Endothelial cell (in vitro differentiated cells): ENCODE data around the gene MRPL10. TPM values are rescaled to one million over a fixed set of nuclear protein-coding genes. Genes with fewer than 3 reads are reported as not detected.

Experiments
- DNase-seq: peaks from one replicate; pipeline ENCODE4 v3.0.0; 2021; ENCODE audit warnings: low spot score
- H3K27ac Mint-ChIP-seq: one replicate; pipeline ENCODE4 v1.8.0; 2021; ENCODE audit warnings: mixed read lengths, inconsistent platforms; ENCODE audit not compliant: unreplicated experiment
- H3K27me3 Mint-ChIP-seq: one replicate; pipeline ENCODE4 v1.8.0; 2021; ENCODE audit warnings: mild to moderate bottlenecking, moderate library complexity, mixed read lengths, inconsistent platforms; ENCODE audit not compliant: unreplicated experiment
- H3K36me3 Mint-ChIP-seq: one replicate; pipeline ENCODE4 v1.8.0; 2021; ENCODE audit warnings: mild to moderate bottlenecking, low read depth, mixed read lengths, inconsistent platforms; ENCODE audit not compliant: unreplicated experiment
- H3K4me1 Mint-ChIP-seq: one replicate; pipeline ENCODE4 v1.8.0; 2021; ENCODE audit warnings: mild to moderate bottlenecking, mixed read lengths, inconsistent platforms; ENCODE audit not compliant: unreplicated experiment
- H3K4me3 Mint-ChIP-seq: one replicate; pipeline ENCODE4 v1.8.0; 2021; ENCODE audit warnings: mild to moderate bottlenecking, mixed read lengths, inconsistent platforms; ENCODE audit not compliant: unreplicated experiment
- H3K9me3 Mint-ChIP-seq: one replicate; pipeline ENCODE4 v1.8.0; 2021; ENCODE audit warnings: mixed read lengths, inconsistent platforms; ENCODE audit not compliant: unreplicated experiment
- total RNA-seq: library from RNA; stranded (reverse); fragmentation: NEBNext Ultra II Directional; extraction: Animal tissue kit (Norgen Biotek cat#: 25700); gene quantifications from one replicate; pipeline ENCODE4 v1.2.1, GENCODE V29; 2021; ENCODE audit not compliant: unreplicated experiment
- TF ChIP-seq, protein P1 (sequence below): fragments of 200-600 bp; sonication (generic); IDR thresholded peaks from one replicate; pipeline ENCODE4 v1.5.0; 2021; ENCODE audit warnings: antibody characterized with exemption; ENCODE audit not compliant: unreplicated experiment

MRPL10 gene
- total RNA-seq, 1 donor from 2014 or later = 56.3 TPM

DNA sequence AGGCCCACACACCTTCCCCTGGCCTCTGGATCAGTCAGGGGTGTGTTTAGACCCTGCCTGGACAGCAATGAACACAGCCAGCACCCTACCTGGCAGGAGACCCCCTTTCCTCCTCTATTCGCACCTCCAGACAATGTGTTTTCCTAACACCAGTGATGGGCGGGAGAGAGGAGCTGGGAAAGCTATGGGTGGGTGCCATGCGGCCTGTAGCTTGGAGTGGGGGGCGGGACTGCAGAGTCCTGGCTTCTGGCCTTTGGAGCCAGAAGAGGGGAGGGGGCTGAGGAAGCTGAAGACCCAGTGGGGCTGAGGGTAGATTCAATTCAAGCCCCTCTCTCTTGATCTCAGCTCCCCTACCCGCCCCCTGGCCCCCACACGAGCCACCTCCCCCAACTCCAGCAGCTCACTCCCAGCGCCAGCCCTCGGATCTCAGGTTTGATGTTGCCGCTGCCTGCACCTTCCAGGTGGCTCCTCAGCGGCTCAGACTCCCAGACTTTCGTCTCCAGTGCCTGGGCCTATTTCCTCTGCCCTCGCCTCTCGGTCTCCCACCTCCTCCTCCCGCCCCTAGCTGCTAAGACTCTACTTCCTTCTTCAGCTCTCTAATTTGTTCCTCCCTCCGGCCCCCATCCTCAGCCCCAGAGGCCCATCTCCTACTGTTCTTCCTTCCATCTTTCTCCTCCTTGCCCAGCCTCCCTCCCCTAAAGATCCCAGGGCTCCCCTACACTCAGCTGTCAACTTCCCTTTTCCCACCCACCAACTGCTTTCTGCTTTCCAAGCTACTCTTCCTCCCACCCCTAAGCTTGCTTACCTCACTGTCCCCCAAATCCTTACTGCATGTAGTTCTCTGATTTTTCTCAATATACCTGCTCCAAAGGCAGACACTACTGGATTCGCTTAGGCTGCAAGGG, 26.5 kb upstream of the MRPL10 start:
- Mint-ChIP-seq H3K36me3 (peaks cover 4% of the 10 kb centered on the region), H3K9me3 (no peaks in the 10 kb centered on the region), H3K27me3 (peaks cover 12% of the 10 kb centered on the region), H3K4me3 (peak overlapping the region; percentile 31), H3K4me1 (peaks cover 62% of the 10 kb centered on the region), H3K27ac (peak overlapping the region; percentile 22)
- TF ChIP-seq, protein P1, sequence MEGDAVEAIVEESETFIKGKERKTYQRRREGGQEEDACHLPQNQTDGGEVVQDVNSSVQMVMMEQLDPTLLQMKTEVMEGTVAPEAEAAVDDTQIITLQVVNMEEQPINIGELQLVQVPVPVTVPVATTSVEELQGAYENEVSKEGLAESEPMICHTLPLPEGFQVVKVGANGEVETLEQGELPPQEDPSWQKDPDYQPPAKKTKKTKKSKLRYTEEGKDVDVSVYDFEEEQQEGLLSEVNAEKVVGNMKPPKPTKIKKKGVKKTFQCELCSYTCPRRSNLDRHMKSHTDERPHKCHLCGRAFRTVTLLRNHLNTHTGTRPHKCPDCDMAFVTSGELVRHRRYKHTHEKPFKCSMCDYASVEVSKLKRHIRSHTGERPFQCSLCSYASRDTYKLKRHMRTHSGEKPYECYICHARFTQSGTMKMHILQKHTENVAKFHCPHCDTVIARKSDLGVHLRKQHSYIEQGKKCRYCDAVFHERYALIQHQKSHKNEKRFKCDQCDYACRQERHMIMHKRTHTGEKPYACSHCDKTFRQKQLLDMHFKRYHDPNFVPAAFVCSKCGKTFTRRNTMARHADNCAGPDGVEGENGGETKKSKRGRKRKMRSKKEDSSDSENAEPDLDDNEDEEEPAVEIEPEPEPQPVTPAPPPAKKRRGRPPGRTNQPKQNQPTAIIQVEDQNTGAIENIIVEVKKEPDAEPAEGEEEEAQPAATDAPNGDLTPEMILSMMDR = no peak
- no peak for DNase-seq

- Mint-ChIP-seq H3K27me3 (peaks cover 12% of the 10 kb centered on the region), H3K4me3 (no peak overlapping the region), H3K36me3 (peaks cover 8% of the 10 kb centered on the region), H3K9me3 (no peaks in the 10 kb centered on the region), H3K4me1 (peaks cover 72% of the 10 kb centered on the region), H3K27ac (peak overlapping the region; percentile 92)
- TF ChIP-seq, protein P1 = no peak
- DNase-seq = no peak
Observed at GRCh38 chr17:47856830-47857229, 25.5 kb upstream of the MRPL10 start.

DNA sequence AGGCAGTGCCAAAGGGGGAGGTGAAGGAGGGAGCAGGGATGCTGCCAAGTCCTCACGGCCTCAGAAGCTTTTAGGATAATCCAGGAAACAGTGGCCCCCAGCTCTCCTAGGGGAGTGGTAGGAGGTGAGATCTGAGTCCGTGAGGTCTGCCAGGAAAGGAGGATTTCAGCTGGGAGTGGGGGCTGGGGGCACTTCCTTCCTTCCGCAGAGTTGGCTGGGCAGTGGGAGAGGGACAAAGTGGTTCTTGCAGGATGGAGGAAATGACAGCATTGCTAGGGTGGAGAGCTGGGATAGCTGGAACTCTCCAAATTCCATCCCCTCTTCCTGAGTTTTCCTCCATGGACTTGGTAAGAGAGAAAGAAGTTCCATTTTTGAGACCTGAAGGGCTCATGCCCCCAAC, 24.4 kb upstream of the MRPL10 start:
- peak overlapping the region; percentile 89 for H3K4me3 Mint-ChIP-seq
- peaks cover 12% of the 10 kb centered on the region for H3K27me3 Mint-ChIP-seq
- TF ChIP-seq, protein P1 = no peak
- peaks cover 8% of the 10 kb centered on the region for H3K36me3 Mint-ChIP-seq
- peak overlapping the region; percentile 92 for H3K27ac Mint-ChIP-seq
- H3K9me3 Mint-ChIP-seq = no peaks in the 10 kb centered on the region
- peak; percentile 61 for DNase-seq
- peaks cover 73% of the 10 kb centered on the region for H3K4me1 Mint-ChIP-seq

DNA sequence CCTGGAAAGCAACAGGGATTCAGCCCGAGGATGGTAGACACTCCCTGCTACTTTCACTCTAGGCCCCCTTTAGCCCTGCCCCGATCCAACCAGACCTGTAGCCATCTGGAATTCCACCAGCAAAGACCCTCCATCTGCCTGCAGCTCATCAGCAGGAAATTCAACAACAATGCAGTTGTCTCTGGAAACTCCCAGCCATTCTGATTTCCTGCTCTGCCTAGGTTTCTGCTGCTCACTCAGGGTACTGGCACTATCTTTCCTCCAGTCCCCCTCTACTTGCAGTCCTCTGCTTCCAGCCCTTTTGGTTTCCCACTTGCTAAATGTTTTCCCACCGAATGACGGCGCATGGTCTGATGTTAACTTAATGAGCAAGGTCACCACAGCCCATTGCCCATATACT, 22.3 kb upstream of the MRPL10 start:
- H3K4me3 Mint-ChIP-seq = peak overlapping the region; percentile 89
- peaks cover 88% of the 10 kb centered on the region for H3K4me1 Mint-ChIP-seq
- no peaks in the 10 kb centered on the region for H3K9me3 Mint-ChIP-seq
- peaks cover 11% of the 10 kb centered on the region for H3K27me3 Mint-ChIP-seq
- peak overlapping the region; percentile 92 for H3K27ac Mint-ChIP-seq
- H3K36me3 Mint-ChIP-seq = peaks cover 12% of the 10 kb centered on the region
- TF ChIP-seq, protein P1 = no peak
- no peak for DNase-seq
